GM10248 (cell line): ENCODE measurements around the gene AP2B1.

Experiments
- CTCF ChIA-PET: fragments of 300-600 bp; sonication (Branson Sonifier 250); formaldehyde crosslinking; extraction: SDS; loops from one replicate; lab custom pipeline; 2021; ENCODE audit warnings: antibody characterized with exemption; lab: Yijun Ruan, JAX
- POLR2A ChIA-PET: fragments of 350-650 bp; sonication (Branson Sonifier 250); formaldehyde crosslinking; extraction: SDS; loops from one replicate; lab custom pipeline; 2020; ENCODE audit warnings: antibody characterized with exemption; lab: Yijun Ruan, JAX
- DNase-seq: peaks from one replicate; pipeline ENCODE4 v3.0.0; 2012; ENCODE audit errors: extremely low spot score
- CTCF ChIP-seq: IDR thresholded peaks from 2 replicates; pipeline ENCODE4 v1.5.1; 2012; ENCODE audit warnings: mild to moderate bottlenecking, low read depth; ENCODE audit errors: extremely low read depth, missing control alignments, control extremely low read depth

AP2B1 gene

GRCh38 chr17:35612924-35613521 lies 25.9 kb downstream of the AP2B1 start:
- peak; percentile 20 for DNase-seq
- ChIA-PET CTCF (interaction anchor here (0.6 to 4.8 kb wide), 31 partner anchors 10 to 464 kb away, joined by 3 to 107 read pairs (median 4); partner anchors contain the start of genes PEX12, RASL10B and TAF15), POLR2A (no interaction called here)
- peak; percentile 69 for TF ChIP-seq CTCF

GRCh38 chr17:35614810-35615209 lies 27.7 kb downstream of the AP2B1 start:
- TF ChIP-seq CTCF, result no peak
- ChIA-PET POLR2A (no interaction called here), CTCF (interaction anchor here (1.0 to 4.8 kb wide), 9 partner anchors 10 to 194 kb away, joined by 3 to 107 read pairs (median 9); partner anchors contain the start of gene TAF15)
- no peak for DNase-seq

- no peak for TF ChIP-seq CTCF
- CTCF ChIA-PET, result interaction anchor here (1.7 to 2.6 kb wide), 2 partner anchors 131 to 148 kb away, joined by 6 to 11 read pairs; no protein-coding TSS in a partner anchor
- no peak for DNase-seq
- POLR2A ChIA-PET, result no interaction called here
These were observed 29.4 kb downstream of the AP2B1 start for GRCh38 chr17:35616536-35616935.

GRCh38 chr17:35617505-35617904 lies 30.4 kb downstream of the AP2B1 start:
- CTCF ChIA-PET, result interaction anchor here (2.6 kb wide), 1 partner anchor 130 kb away, joined by 11 read pairs; no protein-coding TSS in a partner anchor
- DNase-seq, result no peak
- no peak for TF ChIP-seq CTCF

GRCh38 chr17:35618628-35619027 lies 31.5 kb downstream of the AP2B1 start:
- DNase-seq, result no peak
- no peak for TF ChIP-seq CTCF
- ChIA-PET CTCF (interaction anchor here (1.0 to 2.5 kb wide), 5 partner anchors 11 to 129 kb away, joined by 3 to 12 read pairs (median 5); no protein-coding TSS in a partner anchor), POLR2A (no interaction called here)

More at GRCh38 chr17:35617505-35617904, 30.4 kb downstream of the AP2B1 start:
- POLR2A ChIA-PET, result interaction anchor here (0.7 kb wide), 1 partner anchor 244 kb away, joined by 5 read pairs; the partner anchor contains the start of gene SLFN11

GRCh38 chr17:35621768-35622167 lies 34.6 kb downstream of the AP2B1 start:
- ChIA-PET CTCF (interaction anchor here (1.2 to 6.3 kb wide), 2 partner anchors 9 to 14 kb away, joined by 3 to 37 read pairs; no protein-coding TSS in a partner anchor), POLR2A (no interaction called here)
- TF ChIP-seq CTCF, result no peak
- DNase-seq, result no peak
